HG03159 (cell line): ENCODE results near the gene P2RY8.
"Not testable (repeated sequence)": the region's sequence is repeated elsewhere in the genome, so short reads cannot be mapped to it uniquely, and the experiment has no call there.

Experiments used
- ATAC-seq: cut with Tn5 transposase; IDR thresholded peaks from one replicate; pipeline ENCODE4 v1.9.1; 2021; ENCODE audit warnings: mild to moderate bottlenecking, moderate library complexity; ENCODE audit not compliant: unreplicated experiment

Gene P2RY8

GRCh38 chrX:1488745-1489144 lies 48.2 kb downstream of the P2RY8 start:
- ATAC-seq = no peak

GRCh38 chrX:1488141-1488540 lies 48.8 kb downstream of the P2RY8 start:
- no peak for ATAC-seq

- ATAC-seq = no peak
These were observed 49.6 kb downstream of the P2RY8 start for GRCh38 chrX:1487401-1487800.

GRCh38 chrX:1486749-1487361 lies 50.1 kb downstream of the P2RY8 start:
- no peak for ATAC-seq

- ATAC-seq = no peak
These were observed 50.8 kb downstream of the P2RY8 start for GRCh38 chrX:1486177-1486576.

- ATAC-seq = no peak
These were observed 52.0 kb downstream of the P2RY8 start for GRCh38 chrX:1485033-1485432.

- ATAC-seq = peak; percentile 1
These were observed 52.4 kb downstream of the P2RY8 start for GRCh38 chrX:1484638-1485019.

GRCh38 chrX:1483843-1484637 lies 52.9 kb downstream of the P2RY8 start:
- ATAC-seq = peak; percentile 51

GRCh38 chrX:1482530-1482928 lies 54.5 kb downstream of the P2RY8 start:
- ATAC-seq = not testable (repeated sequence)

- peak; percentile 54 for ATAC-seq
These were observed 55.1 kb downstream of the P2RY8 start for GRCh38 chrX:1481636-1482529.

GRCh38 chrX:1480082-1480785 lies 56.8 kb downstream of the P2RY8 start:
- no peak for ATAC-seq

GRCh38 chrX:1477801-1478458 lies 59.1 kb downstream of the P2RY8 start:
- no peak for ATAC-seq

GRCh38 chrX:1477229-1477628 lies 59.8 kb downstream of the P2RY8 start:
- ATAC-seq = no peak

- no peak for ATAC-seq
These were observed 60.3 kb downstream of the P2RY8 start for GRCh38 chrX:1476682-1477081.

GRCh38 chrX:1475881-1476280 lies 61.1 kb downstream of the P2RY8 start:
- no peak for ATAC-seq

GRCh38 chrX:1475481-1475880 lies 61.5 kb downstream of the P2RY8 start:
- no peak for ATAC-seq

- not testable (repeated sequence) for ATAC-seq
These were observed 62.4 kb downstream of the P2RY8 start for GRCh38 chrX:1474593-1474992.

GRCh38 chrX:1472975-1473374 lies 64.0 kb downstream of the P2RY8 start:
- no peak for ATAC-seq

- peak; percentile 39 for ATAC-seq
These were observed 68.7 kb downstream of the P2RY8 start for GRCh38 chrX:1468250-1468772.

GRCh38 chrX:1466971-1467561 lies 69.9 kb downstream of the P2RY8 start:
- peak; percentile 51 for ATAC-seq
